ENCODE measurements around the gene DNAAF5.

Gene DNAAF5

DNA sequence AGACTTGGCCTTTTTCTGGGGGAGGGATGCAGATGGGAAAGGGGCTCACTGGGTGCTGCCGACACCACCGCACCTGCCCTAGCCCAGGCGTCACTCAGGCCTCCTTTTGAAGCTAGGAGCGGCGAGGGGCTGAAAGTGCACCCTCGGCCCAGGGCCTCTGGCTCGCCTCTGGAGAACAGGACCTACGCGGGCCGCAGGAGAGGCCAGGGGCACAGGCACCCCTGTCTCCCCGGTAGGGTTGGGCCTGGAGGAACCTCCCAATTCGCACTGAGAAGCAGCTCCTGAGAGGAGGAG is 47.1 kb downstream of the DNAAF5 start:
- intact Hi-C loops (cut with DNase I): no loop called here
- no peak for DNase-seq

DNA sequence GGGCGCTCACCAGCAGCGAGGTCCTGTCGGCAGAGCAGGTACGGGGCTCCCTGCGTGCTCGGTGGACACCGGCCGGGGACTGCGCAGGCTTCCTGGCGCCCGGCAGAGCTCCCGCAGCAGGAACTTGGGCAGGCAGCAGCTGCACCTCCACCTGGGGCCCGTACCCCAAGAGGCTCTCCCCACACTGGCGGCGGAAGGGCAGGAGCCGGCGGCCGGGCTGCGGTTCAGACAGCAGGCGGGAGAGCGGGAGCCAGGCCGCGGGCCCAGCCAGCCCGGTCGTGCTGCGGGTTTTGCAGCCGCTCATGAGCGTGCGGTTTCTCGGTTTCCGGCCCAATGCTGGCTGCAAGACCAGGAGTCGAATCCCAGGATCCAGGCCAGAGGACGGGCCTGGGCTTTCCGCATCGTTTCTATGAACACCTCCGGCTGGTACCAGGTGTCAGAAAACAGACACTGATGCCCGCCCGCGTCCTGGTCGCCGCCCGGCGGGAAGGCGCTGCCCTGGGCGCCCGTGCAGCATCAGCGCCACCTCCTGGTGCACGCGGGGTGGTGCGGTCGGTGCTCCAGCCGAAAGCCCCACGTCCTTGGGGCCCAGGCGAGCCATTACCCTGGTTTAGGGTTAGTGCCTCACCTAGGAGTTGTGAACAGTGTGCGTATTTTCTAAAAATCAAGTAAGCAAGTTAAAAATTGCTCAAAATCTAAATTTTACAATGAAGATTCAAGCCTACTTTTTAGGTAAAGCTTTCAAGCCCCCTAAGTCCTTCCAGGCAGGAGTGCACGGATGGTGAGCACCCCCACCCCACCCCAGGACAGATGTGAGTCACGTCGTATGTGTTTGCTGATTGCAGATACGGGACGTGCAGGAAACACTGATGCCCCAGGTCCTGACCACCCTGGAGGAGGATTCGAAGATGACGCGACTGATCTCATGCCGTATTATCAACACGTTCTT is 47.9 kb downstream of the DNAAF5 start:
- DNase-seq: peak; percentile 22 to 84 (median 62)
- intact Hi-C loops (cut with DNase I): loop anchor here (2.0 kb wide), 1 partner anchor 452 kb away; no protein-coding TSS in a partner anchor

DNA sequence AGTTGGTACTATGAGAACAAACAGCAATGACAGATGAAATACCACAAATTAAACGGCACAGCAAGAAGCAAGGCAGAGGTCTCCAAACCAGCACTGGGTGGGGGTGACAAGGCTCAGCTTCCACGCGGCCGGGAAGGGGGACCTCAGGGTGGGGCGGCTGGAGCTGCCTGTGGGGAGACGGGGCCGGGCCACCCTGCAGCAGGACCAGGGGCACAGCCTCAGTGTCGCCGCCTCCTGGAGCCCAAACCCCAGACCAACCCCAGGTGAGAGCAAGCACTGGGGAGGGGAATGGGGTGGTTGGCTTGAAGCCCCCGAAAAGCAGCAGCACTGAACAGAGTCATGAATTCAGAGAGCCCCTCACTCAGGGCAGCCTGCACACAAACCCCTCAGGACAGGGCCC is 49.9 kb downstream of the DNAAF5 start:
- no peak for DNase-seq
- intact Hi-C loops (cut with DNase I): no loop called here

DNA sequence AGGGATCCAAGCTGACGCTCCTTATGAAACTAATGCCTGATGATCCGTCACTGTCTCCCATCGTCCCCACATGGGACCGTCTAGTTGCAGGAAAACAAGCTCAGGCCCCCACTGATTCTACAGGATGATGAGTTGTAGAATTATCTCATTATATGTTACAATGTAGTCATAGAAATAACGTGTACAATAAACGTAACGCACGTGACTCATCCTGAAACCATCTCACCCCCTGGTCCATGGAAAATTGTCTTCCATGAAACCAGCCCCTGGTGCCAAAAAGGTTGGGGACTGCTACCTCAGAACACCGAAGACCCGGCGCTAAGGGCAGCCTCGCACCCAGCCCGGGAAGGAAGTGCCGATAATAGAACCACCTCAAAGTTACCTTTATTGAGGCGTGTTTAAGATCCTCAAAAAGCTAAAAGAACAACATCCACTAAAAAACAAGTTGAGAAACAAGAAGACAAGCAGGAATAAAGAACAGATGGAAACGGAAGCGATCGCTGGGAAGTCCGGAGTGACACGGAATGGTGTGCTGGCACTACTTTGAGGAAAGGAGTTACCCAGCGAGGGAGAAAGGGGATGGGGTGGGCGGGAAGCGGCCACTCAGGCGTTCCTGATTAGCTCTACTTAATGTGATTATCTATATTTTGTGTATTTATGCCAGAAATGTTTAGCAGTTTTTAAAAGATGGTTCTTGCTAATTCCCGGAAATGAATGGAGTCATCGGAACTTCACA is 50.7 kb downstream of the DNAAF5 start:
- DNase-seq: no peak
- intact Hi-C loops (cut with DNase I): no loop called here

DNA sequence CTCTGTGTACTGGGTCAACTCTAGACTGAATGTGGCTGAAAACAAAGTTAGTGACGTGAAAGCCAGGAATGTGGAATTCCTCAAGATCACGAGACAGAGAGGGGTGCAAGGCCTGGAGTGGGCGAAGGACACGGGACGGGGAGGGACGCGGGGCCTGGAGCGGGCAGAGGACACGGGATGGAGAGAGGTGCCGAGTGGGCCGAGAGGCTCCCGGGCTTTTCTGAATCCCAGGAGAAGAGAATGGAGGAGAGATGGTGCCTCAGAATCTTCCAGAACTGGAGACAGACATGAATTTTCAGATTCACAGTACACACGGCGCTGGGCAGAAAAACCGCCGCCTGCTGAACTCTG is 51.2 kb downstream of the DNAAF5 start:
- intact Hi-C loops (cut with DNase I): no loop called here
- DNase-seq: no peak

DNA sequence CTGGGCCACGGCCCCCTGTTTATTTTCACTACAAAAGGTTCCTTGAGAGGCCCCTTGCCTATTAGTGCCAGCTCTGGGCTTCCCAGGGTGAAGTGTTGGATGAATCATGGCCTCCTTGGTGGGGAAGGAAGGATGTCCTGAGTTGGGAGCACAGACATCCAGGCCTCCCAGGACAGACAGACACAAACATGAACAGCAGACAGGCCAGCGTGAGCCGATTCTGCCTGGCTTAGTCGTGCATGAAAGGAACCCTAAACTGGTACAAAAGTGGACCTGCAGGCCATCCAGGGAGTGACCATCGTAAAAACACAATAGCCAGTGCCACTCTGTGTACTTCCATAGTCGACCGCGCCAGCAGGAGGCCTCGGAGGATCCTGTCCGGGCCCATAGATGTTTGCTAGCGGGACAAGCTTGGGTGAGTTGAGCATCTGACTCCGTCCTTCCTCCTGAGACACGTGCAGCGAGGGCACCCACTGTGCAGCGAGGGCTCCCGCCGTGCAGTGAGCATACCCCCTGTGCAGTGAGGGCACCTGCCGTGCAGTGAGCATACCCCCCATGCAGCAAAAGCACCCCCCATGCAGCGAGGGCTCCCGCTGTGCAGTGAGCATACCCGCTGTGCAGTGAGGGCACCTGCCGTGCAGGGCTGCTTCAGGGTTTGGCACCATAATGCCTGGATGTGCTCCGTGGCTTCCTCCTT is 51.9 kb downstream of the DNAAF5 start:
- peak in 1 of 42 donors; percentile 48 for DNase-seq
- intact Hi-C loops (cut with DNase I): no loop called here

DNA sequence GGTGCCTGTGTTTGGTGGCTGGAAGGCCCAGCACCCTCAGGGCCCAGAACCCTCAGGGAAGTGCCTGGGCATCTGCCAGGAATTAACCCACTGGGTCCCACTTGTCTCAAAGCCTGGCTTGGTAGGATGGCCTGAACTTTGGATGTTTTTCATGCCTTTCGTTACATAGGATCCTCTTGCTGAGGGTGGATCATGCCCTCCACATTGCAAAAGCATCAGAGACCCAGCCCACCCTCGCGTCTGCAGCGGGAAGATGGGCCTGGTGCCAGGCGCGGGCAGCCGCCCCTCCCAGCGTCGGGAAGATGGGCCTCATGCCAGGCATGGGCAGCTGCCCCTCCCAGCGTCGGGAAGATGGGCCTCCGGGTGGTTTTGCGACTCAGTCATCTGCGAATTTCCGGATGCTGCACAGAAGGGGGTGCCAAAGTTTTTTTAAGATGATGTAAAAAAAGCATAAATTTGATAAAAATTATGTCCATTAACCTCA is 52.5 kb downstream of the DNAAF5 start:
- intact Hi-C loops (cut with DNase I): no loop called here
- DNase-seq: peak in 16 of 42 donors; percentile 20 to 59 (median 36)

DNA sequence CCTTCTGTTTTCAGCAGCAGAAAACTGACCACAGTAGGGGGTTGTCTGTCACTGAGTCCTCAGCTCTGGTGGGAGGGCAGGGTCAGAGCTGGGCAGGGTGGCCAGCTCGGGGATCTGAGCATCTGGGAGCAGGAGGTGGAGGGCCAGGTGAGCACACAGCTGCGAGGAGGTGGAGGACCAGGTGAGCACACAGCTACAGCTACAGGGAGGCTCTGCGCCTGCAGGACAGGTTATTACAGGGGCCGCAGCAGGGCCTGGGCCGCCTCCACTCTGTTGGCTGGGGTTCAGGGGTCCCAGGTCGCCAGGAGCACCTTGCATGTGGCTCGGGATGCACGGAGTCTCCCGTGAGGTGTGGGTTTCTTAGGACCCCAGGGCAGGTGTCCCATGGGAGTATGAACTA is 53.0 kb downstream of the DNAAF5 start:
- intact Hi-C loops (cut with DNase I): no loop called here
- no peak for DNase-seq

DNA sequence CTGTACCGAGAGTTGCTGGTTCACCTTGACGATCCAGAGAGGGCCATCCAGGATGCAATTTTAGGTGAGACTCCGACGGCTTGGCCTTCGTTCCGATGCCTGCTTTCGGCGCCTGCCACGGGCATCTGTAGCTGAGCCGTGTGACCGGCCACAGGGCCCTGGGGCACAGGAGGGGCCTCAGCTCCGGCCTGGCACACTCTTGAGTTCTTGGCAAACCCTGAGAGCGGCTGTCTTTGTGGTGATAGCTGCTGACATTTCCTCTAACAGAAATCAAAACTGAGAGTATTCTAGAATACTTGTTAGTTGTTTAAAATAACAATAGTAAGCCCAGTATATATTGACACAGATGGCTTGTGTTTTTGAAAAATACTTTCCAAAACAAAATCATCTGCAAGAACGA is 53.6 kb downstream of the DNAAF5 start:
- DNase-seq: peak in 9 of 42 donors; percentile 19 to 67 (median 35)
- intact Hi-C loops (cut with DNase I): loop anchor here (10.0 kb wide), 1 partner anchor 95 kb away; the partner anchor contains the start of gene GET4

DNA sequence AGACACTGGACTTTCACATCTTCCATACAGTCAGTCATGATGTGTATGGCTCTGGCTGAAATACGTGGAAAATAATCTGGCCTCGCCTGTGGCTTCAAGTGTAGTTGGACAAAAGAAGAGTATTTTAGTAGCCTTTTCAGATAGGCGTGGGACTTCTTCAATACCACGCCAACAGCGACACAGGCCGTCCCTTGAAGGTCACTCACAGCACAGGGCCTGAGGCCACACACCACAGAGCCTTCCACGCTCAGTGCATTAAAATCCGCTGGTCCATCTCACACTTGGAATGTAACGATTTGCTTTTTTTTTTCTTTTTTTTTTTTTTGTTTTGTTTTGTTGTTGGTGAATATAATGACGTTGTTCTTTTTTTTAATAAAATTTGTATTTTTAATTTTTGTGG is 54.0 kb downstream of the DNAAF5 start:
- intact Hi-C loops (cut with DNase I): loop anchor here (10.0 kb wide), 1 partner anchor 94 kb away; the partner anchor contains the start of gene GET4
- DNase-seq: no peak

DNA sequence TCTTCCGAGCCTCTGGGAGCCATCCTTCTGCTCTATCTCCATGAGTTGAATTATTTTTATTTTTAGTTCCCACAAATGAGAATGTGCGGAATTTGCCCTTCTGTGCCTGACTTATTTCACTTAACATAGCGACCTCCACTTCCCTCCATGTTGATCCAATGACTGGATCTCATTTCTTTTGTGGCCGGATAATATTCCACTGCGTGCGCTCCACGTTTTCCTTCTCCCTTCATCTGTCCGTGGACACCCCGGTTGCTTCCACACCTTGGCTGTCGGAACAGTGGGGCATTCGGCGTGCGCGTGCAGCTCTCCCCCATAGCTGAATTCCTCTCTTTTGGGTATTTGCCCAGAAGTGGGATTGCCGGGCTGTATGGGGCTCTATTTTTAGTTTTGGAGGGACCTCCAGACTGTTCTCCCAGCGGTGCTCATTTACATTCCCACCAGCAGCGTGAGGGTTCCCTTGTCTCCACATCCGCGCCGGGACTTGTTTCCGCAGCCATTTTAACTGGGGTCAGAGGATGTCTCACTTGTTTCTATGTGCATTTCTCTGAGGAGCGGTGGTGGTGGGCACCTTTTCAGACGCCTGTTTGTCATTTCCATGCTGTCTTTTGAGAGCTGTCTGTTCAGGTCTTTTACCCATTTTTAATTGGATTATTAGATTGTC is 54.8 kb downstream of the DNAAF5 start:
- no peak for DNase-seq
- intact Hi-C loops (cut with DNase I): loop anchor here (10.0 kb wide), 1 partner anchor 93 kb away; the partner anchor contains the start of gene GET4

DNA sequence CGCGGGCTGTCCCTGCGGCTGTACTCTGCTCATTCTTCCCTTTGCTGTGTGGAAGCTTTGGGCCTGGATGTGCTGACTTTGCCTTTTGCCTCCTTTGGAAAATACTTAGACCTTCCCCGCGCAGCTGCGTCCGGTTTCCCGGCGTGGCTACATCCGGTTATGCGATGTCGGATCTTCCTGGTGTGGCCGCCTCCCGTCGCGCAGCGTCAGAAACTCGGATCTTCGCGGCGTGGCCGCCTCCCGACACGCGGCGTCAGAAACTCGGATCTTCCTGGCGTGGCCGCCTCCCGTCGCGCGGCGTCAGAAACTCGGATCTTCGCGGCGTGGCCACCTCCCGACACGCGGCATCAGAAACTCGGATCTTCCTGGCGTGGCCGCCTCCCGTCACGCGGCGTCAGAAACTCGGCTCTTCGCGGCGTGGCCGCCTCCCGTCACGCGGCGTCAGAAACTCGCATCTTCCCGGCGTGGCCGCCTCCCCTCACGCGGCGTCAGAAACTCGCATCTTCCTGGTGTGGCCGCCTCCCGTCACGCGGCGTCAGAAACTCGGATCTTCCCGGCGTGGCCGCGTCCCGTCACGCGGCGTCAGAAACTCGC is 55.5 kb downstream of the DNAAF5 start:
- intact Hi-C loops (cut with DNase I): loop anchor here (10.0 kb wide), 1 partner anchor 93 kb away; the partner anchor contains the start of gene GET4
- DNase-seq: no peak

DNA sequence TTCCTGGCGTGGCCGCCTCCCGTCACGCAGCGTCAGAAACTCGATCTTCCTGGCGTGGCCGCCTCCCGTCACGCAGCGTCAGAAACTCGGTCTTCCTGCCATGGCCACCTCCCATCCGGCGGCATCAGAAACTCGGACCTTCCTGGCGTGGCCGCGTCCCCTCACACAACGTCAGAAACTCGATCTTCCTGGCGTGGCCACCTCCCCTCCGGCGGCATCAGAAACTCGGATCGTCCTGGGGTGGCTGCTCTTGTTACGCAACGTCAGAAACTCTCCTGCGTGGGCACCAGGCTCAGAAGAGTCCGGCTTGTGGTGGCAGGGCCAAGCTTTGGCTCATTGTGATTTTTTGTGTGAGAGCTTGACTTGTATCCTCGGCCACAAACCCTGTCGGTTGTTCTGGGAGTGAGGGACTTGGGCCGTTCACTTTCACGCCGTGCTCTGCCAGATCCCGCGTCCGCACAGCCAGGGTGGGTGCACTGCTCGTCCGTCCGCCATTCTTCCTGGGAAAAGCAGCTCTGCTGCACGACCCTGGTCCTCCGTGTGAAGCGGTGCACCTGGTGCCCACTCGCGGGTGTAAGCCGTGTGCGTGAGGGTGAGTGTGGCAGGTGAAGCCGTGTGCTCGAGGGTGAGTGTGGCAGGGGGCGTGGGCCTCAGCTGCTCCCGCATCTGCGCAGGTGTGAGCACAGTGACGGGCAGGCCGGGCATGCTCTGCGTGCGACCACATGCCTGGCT is 56.4 kb downstream of the DNAAF5 start:
- intact Hi-C loops (cut with DNase I): loop anchor here (10.0 kb wide), 1 partner anchor 92 kb away; the partner anchor contains the start of gene GET4
- no peak for DNase-seq

DNA sequence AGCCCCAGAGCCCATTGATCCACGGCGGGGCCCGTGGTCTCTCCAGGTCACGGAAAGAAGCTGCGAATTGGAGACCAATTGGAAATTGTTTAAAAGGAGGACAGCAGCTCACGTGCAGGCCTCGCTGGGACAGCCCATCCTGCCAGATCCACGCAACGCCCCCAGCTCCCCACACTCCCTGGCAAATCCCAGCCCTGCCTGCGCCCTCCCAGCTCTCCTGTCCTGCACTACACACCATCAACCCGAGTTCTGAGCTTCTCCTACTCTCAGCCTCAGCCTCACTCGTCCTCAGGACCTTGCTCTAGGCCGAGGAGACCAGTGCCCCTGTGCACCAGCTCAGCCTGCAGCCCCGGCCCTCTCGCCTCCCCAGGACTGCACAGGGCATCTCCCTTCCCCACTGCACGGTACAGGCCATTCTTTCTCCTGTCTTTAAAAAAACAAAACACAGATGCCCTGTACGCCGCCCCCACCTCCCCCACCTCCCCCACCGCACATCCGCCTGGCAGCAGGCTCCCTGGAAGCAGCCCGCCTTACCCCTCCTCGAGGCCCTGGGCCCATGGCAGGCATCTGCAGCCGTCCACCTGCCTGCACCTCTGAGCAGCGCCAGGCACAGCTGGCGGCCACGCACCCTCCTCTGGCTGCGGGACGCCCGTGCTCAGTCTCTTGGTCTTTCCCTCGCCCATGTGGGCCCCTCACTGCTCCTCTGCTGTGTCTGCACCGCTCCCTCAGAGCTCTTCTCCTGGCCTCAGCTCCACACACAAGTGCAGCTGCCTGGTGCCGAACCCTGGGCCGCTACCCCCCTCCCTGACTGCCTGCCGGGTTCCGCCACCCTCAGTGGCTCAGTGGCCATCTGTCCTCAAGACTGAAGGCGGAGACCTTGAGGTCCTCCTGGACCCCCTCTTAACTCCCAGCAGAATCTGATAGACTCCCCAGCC is 57.3 kb downstream of the DNAAF5 start:
- intact Hi-C loops (cut with DNase I): loop anchor here (10.0 kb wide), 1 partner anchor 91 kb away; the partner anchor contains the start of gene GET4
- no peak for DNase-seq

DNA sequence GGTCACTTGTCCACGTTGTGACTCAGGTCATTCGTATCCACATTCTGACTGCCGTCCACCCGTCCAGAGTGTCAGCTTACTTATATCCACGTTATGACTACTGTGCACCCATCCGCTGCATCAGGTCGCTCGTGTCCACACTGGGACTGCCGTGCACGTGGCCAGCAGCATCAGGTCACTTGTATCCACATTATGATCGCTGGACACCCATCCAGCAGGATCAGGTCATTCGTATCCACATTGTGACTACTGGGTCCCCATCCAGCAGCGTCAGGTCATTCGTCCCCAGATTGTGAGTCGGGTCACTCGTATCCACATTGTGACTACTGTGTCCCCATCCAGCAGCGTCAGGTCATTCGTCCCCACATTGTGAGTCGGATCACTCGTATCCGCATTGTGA is 58.5 kb downstream of the DNAAF5 start:
- intact Hi-C loops (cut with DNase I): loop anchor here (10.0 kb wide), 1 partner anchor 90 kb away; the partner anchor contains the start of gene GET4
- DNase-seq: no peak

DNA sequence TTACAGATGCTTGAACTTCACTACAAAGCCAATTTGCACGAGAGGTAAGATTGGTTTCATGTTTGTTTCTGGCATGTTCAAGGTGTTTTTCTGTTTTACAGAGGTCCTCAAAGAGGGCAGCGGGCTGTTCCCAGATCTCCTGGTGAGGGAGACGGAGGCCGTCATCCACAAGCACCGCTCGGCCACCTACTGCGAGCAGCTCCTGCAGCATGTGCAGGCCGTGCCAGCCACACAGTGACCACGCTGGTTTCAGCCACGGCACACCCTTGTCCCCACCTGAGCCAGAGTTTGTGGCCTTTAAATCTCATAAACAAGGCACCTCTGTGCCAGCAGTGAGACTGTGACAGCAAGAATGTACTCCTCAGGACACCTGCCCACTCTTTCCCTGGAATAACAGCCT is 58.9 kb downstream of the DNAAF5 start:
- intact Hi-C loops (cut with DNase I): loop anchor here (10.0 kb wide), 1 partner anchor 89 kb away; the partner anchor contains the start of gene GET4
- DNase-seq: no peak
